Measurements from ENCODE around the gene CDYL2. TPM values are rescaled to one million over a fixed set of nuclear protein-coding genes. Genes with fewer than 3 reads are reported as not detected.

Gene CDYL2
- polyA plus RNA-seq, 1 of the 3 experiments (the other 2 are of a cell fraction) = 0.03 TPM

DNA sequence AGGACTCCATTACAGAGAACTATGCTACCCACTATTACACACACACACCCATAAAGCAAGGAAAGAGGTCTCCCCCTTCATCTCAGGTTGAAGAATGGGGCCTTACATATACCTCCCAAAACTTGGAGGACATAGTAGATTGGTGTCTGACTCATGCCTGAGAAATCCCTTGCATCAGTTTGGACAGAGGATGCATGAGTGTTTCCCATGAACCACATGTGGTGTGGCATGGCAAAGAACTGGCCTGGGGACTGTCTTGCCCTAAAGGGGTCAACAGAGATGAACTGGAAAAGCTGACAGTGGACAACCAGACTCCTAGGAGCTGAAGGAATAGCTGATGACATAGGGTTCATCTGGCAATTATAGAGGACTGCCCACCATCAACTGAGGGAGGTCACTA, 209.6 kb downstream of the CDYL2 start:
- Histone ChIP-seq H3K4me3 (ENCODE audit: low read depth in 2 of 2, low read length in 1 of 2) (no peak overlapping the region), H2AFZ (ENCODE audit: low read depth) (no peak overlapping the region), H3F3A (replicated peaks; ENCODE audit: insufficient read depth) (no peaks in the 10 kb centered on the region), H3K9me2 (no peaks in the 10 kb centered on the region), H3K79me2 (ENCODE audit: insufficient read depth) (no peaks in the 10 kb centered on the region), H3K27ac (ENCODE audit: low read depth in 2 of 2, low read length in 1 of 2) (no peak overlapping the region), H3K9ac (no peak overlapping the region), H3K4me2 (no peak overlapping the region), H3K9me3 (no peaks in the 10 kb centered on the region), H3K4me1 (ENCODE audit: control insufficient read depth in 1 of 2, insufficient read depth in 2 of 2, low read depth in 1 of 2, low read length in 1 of 2) (no peaks in the 10 kb centered on the region), H4K20me1 (ENCODE audit: insufficient read depth) (no peaks in the 10 kb centered on the region), H3K36me3 (replicated peaks in 1 of 2; ENCODE audit: control insufficient read depth in 1 of 2, insufficient read depth in 2 of 2, low read length in 1 of 2) (no peaks in the 10 kb centered on the region), H3K27me3 (ENCODE audit: insufficient read depth) (no peaks in the 10 kb centered on the region)
- no peak for TF ChIP-seq FOXJ3 (CRISPR knock-in tag; IDR thresholded peaks at IDR 0.05)
- TF ChIP-seq TCF12 (IDR thresholded peaks at IDR 0.05) = no peak
- no peak for TF ChIP-seq GATA2 (CRISPR knock-in tag; IDR thresholded peaks at IDR 0.05)
- TF ChIP-seq JUND (IDR thresholded peaks at IDR 0.05) = no peak
- ChIA-PET CTCF (no interaction called here), POLR2A (no interaction called here)
- no peak for DNase-seq

DNA sequence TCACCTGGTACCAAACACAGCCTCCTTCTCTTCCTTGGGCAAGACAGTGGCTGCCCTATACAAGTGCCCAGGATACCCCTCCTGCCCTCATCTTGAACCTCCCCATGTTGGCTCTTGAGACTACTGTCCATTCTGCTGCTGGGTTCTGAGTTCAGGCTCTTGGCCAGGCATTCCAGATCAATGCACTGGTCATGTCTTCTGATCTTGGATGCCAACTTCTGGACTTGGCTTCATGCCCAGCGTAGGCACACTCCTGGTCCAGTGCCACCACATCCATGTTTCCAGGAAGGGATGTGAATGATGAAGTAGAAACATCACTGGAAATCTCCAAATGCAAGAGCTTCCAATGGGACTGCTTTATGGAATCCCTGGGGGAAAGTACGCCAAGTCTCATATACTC, 212.1 kb downstream of the CDYL2 start:
- no peak overlapping the region for H3K9ac ChIP-seq
- no peaks in the 10 kb centered on the region for H3K4me1 ChIP-seq (ENCODE audit: control insufficient read depth in 1 of 2, insufficient read depth in 2 of 2, low read depth in 1 of 2, low read length in 1 of 2)
- no peak overlapping the region for H3K4me2 ChIP-seq
- H2AFZ ChIP-seq (ENCODE audit: low read depth) = no peak overlapping the region
- 25% methylated on average over 2 of the region's 2 CpGs for WGBS (ENCODE audit: low lambda C conversion rate)
- H3K27me3 ChIP-seq (ENCODE audit: insufficient read depth) = no peaks in the 10 kb centered on the region
- H3K4me3 ChIP-seq (ENCODE audit: low read depth in 2 of 2, low read length in 1 of 2) = no peak overlapping the region
- H3K9me2 ChIP-seq = no peaks in the 10 kb centered on the region
- H3K36me3 ChIP-seq (replicated peaks in 1 of 2; ENCODE audit: control insufficient read depth in 1 of 2, insufficient read depth in 2 of 2, low read length in 1 of 2) = no peaks in the 10 kb centered on the region
- no peaks in the 10 kb centered on the region for H3K79me2 ChIP-seq (ENCODE audit: insufficient read depth)
- H3K9me3 ChIP-seq = no peaks in the 10 kb centered on the region
- no peak for DNase-seq
- no peaks in the 10 kb centered on the region for H4K20me1 ChIP-seq (ENCODE audit: insufficient read depth)
- ChIA-PET CTCF (no interaction called here), POLR2A (no interaction called here)
- no peaks in the 10 kb centered on the region for H3F3A ChIP-seq (replicated peaks; ENCODE audit: insufficient read depth)
- no peak for TF ChIP-seq CHD2 (IDR thresholded peaks at IDR 0.05; ENCODE audit: low read length, partially characterized antibody)
- no peak for TF ChIP-seq TCF12 (IDR thresholded peaks at IDR 0.05)
- no peak for TF ChIP-seq NRF1 (IDR thresholded peaks at IDR 0.05; ENCODE audit: low read depth, low read length)
- TF ChIP-seq, protein P1, sequence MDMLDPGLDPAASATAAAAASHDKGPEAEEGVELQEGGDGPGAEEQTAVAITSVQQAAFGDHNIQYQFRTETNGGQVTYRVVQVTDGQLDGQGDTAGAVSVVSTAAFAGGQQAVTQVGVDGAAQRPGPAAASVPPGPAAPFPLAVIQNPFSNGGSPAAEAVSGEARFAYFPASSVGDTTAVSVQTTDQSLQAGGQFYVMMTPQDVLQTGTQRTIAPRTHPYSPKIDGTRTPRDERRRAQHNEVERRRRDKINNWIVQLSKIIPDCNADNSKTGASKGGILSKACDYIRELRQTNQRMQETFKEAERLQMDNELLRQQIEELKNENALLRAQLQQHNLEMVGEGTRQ (IDR thresholded peaks at IDR 0.05; ENCODE audit: borderline replicate concordance, low read depth, low read length) = no peak
- no peak for TF ChIP-seq EZH2phosphoT487 (IDR thresholded peaks at IDR 0.05; ENCODE audit: borderline replicate concordance, low read depth)
- H3K27ac ChIP-seq (ENCODE audit: low read depth in 2 of 2, low read length in 1 of 2) = no peak overlapping the region

DNA sequence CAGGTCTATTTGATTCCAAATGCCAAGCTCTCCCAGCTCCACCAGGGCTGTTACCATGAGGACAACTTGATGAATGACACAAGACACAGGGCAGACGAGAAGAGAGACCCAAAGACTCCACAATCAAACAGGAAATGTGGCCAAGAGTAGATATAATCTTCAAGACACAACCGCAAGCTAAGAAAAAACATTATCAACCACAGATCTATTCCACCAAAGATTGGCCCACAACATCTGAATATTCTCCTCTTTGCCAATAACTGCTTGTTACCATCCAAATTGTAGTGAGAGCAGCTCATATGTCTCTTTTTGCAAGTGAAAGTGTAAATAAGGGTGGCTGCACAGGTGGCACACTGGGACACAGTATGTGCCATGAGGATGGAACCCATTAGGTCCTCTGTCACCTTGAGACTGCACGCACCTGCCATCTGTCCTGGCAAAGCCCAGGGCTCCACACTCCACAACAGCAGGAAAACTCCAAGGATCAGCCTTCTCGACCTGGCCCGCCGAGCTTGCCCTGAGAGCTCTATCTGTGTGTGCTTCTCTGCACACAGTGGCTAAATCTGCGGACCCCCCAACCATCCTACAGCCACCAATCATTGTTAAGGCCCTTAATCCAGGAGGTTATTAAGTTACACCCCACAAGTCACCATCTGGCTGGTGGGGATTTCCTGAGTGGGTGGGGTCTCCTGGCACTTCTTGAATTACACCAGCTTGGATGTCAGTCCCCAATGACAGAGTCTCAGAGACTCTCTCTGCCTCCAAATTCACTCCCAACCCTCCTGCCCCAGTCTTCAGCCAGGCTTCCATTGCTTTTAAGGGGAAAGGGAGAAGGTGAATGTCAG, 213.1 kb downstream of the CDYL2 start:
- Histone ChIP-seq H4K20me1 (ENCODE audit: insufficient read depth) (no peaks in the 10 kb centered on the region), H3K4me2 (no peak overlapping the region), H3K27ac (ENCODE audit: low read depth in 2 of 2, low read length in 1 of 2) (no peak overlapping the region), H2AFZ (ENCODE audit: low read depth) (no peak overlapping the region), H3K4me3 (ENCODE audit: low read depth in 2 of 2, low read length in 1 of 2) (no peak overlapping the region), H3K9me3 (no peaks in the 10 kb centered on the region), H3K4me1 (ENCODE audit: control insufficient read depth in 1 of 2, insufficient read depth in 2 of 2, low read depth in 1 of 2, low read length in 1 of 2) (no peaks in the 10 kb centered on the region), H3K9ac (no peak overlapping the region), H3K79me2 (ENCODE audit: insufficient read depth) (no peaks in the 10 kb centered on the region), H3F3A (replicated peaks; ENCODE audit: insufficient read depth) (no peaks in the 10 kb centered on the region), H3K36me3 (replicated peaks in 1 of 2; ENCODE audit: control insufficient read depth in 1 of 2, insufficient read depth in 2 of 2, low read length in 1 of 2) (no peaks in the 10 kb centered on the region), H3K27me3 (ENCODE audit: insufficient read depth) (no peaks in the 10 kb centered on the region), H3K9me2 (no peaks in the 10 kb centered on the region)
- 30% methylated on average over 6 of the region's 7 CpGs for WGBS (ENCODE audit: low lambda C conversion rate)
- DNase-seq = no peak
- ChIA-PET CTCF (no interaction called here), POLR2A (no interaction called here)
- TF ChIP-seq RCOR1 (IDR thresholded peaks at IDR 0.05; ENCODE audit: low read length) (no peak), TAF1 (IDR thresholded peaks at IDR 0.05; ENCODE audit: borderline replicate concordance, low read depth, low read length) (no peak), MEF2A (IDR thresholded peaks at IDR 0.05; ENCODE audit: borderline replicate concordance, low read depth) (no peak), FOXJ3 (CRISPR knock-in tag; IDR thresholded peaks at IDR 0.05) (no peak), GABPA (IDR thresholded peaks at IDR 0.05; ENCODE audit: low read depth) (no peak), YY1 (IDR thresholded peaks at IDR 0.05; ENCODE audit: low read depth) (no peak), SIN3A (IDR thresholded peaks at IDR 0.05; ENCODE audit: borderline replicate concordance, low read depth, low read length) (no peak), CHD2 (IDR thresholded peaks at IDR 0.05; ENCODE audit: low read length, partially characterized antibody) (no peak), FOXM1 (IDR thresholded peaks at IDR 0.05; ENCODE audit: low read depth) (no peak), ELF1 (IDR thresholded peaks at IDR 0.05) (no peak), TEAD4 (IDR thresholded peaks at IDR 0.05; ENCODE audit: borderline replicate concordance, insufficient read depth) (no peak)
- TF ChIP-seq, protein P1 (IDR thresholded peaks at IDR 0.05; ENCODE audit: borderline replicate concordance, low read depth, low read length) = no peak
- TF ChIP-seq, protein P2, sequence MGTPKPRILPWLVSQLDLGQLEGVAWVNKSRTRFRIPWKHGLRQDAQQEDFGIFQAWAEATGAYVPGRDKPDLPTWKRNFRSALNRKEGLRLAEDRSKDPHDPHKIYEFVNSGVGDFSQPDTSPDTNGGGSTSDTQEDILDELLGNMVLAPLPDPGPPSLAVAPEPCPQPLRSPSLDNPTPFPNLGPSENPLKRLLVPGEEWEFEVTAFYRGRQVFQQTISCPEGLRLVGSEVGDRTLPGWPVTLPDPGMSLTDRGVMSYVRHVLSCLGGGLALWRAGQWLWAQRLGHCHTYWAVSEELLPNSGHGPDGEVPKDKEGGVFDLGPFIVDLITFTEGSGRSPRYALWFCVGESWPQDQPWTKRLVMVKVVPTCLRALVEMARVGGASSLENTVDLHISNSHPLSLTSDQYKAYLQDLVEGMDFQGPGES (IDR thresholded peaks at IDR 0.05; ENCODE audit: low read depth, low read length) = no peak
- TF ChIP-seq, protein P3, sequence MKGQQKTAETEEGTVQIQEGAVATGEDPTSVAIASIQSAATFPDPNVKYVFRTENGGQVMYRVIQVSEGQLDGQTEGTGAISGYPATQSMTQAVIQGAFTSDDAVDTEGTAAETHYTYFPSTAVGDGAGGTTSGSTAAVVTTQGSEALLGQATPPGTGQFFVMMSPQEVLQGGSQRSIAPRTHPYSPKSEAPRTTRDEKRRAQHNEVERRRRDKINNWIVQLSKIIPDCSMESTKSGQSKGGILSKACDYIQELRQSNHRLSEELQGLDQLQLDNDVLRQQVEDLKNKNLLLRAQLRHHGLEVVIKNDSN (IDR thresholded peaks at IDR 0.05; ENCODE audit: borderline replicate concordance, low read depth) = no peak
